Cerebellar cortex (tissue), 1 donor: ENCODE measurements around the gene DNM3.

Experiments used
- DNase-seq: peaks from one replicate; pipeline ENCODE4 v3.0.0-alpha.2; 2015; ENCODE audit warnings: low spot score

DNM3 gene

DNA sequence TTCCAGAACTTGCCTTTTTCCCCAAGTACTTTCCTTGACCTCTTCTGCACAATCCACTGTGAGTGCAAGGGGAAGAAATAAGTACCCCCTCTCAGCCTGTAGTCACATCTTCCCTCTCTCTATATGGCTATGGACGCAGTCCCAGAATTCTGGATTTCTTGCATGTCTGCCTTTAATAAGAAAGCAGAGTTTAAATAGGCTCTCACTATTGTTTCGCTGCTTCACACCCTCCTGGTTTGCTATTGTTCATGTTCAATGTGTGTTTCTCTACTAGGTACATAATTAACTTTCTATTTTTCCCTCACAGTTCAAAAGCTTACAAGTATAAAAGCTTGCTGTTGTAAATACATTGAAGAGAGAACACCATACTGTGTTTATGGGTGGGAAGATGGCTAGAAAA lies 397.7 kb downstream of the DNM3 start:
- no peak for DNase-seq

DNA sequence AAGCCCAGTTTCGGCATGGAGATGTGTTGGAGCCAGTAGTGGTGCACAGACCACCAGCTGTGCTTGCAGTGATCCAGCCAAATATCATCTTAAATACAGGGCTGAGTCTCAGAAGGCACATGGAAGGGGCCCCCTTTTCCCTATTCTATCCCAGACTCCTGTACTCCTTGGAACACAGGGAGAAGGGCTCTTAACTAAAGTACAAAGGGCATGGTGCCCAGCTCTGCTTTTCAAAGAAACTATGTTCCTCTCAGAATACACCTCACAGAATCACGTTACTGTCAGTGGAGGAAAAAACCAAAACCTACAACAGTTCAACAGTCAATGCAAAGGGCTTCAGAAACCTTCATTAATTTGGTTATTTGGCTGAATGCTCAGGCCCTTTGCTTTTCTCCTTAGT lies 398.6 kb downstream of the DNM3 start:
- DNase-seq, result peak; percentile 35

DNA sequence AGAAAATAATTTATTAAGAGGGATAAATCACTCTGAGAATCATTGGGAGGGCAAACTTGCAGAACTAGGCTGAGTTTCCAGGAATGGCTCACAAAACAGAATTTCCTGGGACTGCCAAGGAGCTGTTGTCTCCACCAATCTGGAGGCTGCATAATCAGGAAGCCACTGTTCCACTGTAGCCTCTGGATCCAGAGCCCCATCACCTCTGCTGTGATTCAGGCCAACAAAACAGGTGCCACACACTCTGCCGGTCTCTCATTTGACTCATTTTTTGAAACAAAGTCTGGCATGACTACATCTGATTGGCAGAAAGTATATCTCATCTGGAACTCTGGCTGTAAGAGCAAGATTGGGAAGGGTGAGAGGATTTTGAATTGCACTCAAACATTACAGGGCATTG lies 400.2 kb downstream of the DNM3 start:
- no peak for DNase-seq

DNA sequence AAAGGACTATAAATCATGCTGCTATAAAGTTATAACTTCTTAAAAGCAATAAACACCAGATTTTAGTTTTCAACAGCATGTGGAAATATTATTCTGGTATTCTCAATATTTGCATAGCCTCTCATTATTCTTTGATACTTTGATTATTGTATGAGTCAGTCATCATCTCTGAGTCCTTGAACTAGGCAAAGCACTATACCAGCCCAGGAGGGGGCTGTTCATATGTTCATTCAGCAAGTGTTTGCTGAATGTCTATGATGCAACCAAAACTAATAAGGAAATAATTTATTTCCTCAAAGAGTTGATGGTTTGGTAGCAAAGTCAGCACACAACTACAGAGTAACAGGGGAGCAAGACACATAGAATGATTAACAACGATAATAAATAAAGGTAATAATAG lies 403.6 kb downstream of the DNM3 start:
- DNase-seq, result no peak

DNA sequence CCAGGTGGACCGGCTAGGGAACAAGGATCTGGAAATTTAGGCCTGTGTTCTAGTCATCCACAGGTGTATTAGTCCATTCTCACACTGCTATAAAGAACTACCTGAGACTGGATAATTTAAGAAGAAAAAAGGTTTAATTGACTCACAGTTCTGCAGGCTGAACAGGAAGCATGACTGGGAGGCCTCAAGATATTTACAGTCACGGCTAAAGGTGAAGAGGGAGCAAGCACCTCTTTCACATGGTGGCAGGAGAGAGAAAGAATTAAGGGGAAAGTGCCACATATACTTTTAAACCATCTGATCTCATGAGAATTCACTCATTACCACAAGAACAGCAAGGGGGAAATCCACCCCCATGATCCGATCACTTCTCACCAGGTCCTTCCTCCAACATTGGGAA lies 404.5 kb downstream of the DNM3 start:
- DNase-seq, result no peak

DNA sequence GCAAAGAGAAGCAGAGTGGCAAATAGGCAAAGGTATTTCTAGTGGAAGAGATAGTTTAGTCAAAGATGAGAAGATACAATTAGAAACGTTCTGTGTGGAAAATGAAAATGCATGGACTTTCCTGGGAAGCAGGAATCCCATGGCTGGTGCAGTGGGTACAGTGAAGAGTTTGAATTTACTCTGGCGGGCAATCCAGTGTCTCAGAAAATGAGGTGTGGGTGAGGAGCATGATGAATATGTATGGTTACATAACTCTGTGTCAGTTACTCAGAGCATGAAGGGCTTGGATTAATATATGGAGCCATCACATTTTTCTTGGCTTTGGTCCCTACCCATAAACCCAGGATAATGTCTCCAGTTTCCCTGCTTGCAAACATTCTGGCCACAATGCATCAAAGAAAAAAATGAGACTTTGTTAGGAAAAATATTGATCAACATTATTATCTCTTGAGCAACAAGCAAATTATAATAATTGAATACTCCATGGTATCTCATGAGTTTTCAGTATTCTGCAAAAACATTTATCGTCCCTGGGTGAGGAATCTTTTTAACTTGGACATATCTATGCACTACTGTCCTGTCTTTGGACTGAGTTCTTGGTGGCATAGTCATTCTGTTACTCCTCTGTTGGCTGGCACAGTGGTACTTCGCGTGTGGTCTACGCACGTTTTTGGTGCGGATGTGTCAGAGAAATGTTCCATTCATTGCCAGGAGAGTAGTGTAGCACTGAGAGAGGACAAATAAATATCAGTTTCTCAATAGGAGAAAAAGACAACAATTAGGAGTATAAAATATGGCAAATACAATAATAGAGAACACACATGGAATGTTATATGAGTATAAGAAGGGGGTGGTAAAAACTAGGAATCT lies 405.5 kb downstream of the DNM3 start:
- no peak for DNase-seq

DNA sequence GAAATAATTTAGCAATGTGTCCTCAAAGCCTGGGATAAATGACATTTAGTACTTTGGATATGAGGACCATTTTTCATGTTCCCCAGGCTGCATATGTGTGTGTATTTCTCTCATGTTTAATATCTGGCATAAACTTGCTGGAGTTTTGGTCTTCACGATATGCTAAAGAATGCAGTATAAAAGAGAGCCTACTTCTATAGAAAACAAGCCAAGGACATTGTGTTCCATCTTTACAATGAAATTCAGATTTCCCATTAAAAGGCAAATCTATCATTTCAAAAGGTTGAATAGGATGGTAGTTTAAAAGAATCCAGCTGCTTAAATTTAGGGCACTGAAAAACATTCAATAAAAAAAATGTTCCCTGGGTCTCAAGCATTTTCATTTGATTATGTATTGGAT lies 410.2 kb downstream of the DNM3 start:
- no peak for DNase-seq

DNA sequence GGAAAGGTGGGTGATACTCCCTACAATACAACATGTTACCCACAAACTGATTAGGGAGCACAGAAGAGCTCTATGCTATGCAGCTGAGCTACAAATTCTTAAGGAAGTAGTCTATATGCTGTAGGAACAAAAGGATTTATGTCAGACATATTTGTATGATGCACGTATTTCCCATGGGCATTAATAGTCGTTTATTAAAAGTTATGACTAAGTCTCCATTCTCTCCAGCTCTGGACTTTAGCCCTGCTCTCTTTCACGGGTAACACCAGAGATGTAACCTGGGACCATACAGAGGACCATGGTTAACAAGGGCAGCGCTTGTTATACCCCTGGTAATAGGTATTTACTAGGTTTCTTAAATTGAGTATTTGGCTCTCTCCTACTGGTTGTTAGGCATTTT lies 411.0 kb downstream of the DNM3 start:
- DNase-seq, result no peak

DNA sequence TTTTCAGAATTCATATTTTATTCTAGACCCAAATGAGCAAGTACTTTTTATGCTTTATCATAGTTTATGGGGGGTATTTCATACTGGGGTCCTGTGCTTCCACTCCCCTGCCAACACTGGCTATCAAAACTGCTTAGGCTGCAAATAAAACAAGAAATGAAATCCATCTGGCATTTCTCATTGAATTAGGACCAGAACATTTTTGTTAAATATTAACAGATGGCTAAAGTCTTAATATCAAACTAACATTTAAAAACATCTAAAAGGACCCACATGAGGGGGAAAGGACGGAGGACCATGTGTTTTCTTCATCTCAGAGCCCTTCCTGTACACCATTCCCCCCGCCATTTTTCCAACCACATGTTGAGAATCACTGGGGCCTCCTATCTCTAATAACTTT lies 411.7 kb downstream of the DNM3 start:
- no peak for DNase-seq

DNA sequence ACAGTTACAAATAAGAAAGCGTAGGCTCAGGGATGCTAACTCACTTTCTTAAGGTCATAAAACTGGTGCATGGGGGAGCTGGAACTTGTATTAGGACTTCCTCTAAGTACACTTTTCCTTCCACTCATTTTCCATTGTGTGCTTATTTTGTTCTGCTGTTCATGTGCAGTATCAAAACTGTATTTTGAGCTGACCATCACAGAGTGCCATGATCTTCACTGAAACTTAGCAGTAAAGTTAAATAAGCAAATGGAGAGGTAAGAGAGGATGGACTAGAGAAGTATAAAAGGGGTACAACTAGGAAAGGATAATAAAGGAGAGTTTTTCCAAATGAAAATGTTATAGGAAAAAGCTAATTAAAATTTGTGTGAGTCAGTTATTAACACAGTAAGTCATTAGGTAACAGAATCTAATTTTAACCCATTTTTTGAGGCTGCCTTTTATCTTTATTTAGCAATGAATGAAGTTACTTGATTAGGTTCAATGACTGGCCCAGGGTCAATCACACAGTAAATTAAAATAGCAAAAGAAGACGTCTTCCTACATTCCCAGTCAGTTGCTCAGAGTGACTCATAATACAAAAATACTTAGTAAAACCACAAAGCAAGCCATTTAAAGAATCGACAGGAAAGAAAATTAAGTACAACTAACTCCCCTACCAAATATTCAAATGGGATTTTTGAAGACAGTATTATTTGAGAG lies 413.4 kb downstream of the DNM3 start:
- DNase-seq, result no peak

DNA sequence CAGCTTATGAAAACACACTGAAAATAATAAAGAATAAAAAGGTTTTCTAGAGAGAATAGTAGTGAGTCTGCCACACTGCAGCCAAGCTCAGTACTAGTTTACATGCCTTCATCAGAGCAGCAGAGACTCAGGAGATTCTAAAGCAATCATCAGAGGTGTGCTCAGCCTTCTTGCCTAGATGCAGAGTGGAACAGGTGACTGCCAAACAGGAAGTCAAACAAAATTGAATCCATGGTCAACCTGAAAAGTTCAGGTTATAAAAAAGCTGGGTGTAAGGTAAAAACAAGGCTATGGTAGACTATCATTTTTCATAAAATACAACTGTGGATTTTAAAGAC lies 413.9 kb downstream of the DNM3 start:
- DNase-seq, result peak; percentile 27

DNA sequence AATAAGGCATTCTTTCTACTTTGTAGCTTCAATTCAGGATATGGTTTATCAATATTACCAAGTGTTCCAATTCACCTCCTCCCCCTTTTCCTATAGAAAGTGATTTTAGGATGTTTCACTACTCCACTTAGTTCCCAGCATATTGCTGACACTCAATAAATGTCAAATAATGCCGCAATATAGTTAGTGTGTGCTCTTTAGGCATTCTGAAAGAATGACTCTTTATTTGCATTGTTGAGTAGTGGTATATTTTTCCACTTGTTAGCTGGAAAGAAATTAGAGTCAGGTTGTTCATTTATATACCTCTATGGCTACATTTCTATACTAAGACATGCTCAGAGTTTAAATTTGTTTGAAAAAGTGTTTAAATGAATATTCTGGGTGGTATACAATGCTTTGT lies 424.6 kb downstream of the DNM3 start:
- DNase-seq, result no peak

DNA sequence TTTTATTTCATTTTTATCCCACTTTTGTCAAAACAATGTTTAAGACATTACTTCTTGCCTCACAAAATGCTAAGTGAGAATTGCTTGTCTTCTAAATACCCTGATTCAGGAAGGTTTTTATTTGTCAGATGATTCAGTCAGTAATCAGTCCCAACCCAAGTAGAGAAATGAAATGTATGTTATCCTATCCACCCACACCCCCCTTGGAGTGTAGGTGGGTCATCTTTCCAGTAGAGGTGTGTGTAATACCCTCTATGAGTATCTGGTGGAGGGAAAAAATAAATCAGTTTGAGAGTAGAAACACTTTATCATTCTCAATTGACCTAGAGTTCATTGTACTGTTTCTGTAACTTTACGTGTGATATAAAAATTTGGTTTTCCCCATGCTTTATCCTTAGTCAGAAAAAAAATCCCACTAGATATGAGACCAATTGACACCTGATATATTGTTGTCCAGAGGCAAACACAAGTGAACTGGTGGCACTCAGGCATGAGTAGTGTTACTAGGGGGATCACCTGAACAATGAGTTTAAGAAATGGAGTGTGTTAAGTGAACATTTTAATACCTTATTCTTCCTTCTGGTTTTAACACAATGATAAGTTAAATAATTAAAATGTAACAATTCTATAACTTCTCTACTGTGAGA lies 425.4 kb downstream of the DNM3 start:
- no peak for DNase-seq

DNA sequence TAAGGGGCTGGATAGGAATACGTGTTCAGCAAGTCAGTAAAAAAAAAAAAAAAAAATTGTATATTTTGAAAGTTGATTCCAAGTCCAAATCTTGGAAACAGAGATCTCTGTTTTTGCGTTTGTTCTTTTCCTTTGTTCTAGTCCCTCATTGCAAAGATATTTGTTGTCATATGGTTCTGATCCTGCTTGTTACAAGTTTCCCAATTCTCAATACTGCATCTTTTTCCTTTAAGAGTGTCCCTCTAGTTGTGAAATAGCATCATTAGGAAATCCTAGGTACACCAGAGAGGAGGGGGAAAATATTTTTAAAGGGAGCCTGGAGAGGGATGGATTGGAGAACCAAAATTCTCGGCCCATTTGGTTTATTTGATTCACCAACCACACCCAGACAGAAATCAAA lies 426.9 kb downstream of the DNM3 start:
- no peak for DNase-seq

DNA sequence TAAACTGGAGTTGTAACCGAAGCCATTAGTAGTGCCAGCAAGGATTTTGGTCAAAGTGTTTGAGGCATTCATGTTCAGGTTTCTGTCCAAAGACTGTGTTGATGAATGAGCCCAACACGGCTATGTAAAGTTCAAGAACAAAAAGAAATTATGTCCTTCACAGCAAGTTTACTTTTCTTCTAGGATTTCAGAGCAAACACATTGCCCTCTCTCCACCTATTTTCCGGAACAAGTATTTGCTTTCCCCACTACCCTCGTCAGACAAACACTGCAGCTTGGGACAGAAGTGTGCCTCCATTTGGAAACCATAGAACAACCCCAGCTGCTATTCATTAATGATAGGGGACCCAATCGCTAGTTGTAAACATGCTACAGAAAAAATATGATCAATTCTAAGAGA lies 427.8 kb downstream of the DNM3 start:
- no peak for DNase-seq

DNA sequence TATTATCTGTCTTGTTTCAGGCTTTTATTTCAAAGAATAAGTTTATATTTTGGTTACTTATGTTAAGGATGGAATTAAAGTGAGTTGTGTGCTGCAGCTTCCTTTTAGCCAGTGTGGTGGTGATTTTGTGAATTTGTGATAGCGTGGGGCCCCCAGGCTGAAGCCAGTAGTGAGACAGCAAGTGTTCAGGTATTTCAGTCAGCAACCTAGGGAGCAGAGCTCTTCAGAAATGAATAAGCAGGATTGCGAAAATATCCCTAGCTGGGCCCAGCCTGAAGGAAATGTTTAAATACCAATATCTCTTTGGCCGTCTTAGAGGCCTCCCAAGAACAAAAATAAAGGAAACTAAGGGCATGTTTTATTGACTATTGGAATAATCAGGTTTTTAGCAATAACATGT lies 428.3 kb downstream of the DNM3 start:
- no peak for DNase-seq

DNA sequence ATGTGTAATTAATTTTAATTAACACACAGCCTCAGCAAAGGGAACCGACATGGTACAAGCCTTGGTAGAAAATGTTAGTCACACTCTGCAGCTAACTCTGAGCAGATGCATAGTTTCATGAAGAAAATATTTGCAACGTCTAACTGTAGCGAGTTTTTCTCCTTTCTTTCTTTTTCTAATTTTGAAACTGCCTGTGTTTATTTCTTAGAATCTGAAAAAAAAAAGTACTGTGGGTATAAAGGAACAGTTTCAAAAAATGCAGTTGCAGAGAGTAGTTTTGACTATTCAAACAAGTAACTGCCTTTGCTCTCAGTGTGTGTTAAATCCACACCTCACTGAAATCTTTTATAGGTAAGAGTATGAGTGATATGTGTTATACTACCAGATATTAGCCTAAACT lies 429.3 kb downstream of the DNM3 start:
- no peak for DNase-seq

DNA sequence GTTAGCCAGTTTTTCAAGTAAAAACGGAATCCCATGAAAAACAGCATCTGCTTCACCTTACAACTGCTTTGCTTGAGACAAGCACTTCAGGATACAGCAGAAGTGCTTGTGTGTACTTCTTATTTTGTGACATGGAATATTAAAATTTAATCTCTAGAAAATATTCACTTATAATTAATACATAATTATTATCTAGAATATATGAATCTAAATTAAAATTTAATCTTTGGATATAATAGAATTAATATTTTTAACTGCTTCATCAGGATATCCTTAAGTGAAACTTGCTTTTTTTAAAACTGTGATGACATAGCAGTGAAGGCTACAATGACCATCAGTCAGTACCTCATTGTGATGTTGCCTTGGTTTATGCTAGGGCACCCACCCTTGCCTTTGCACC lies 430.8 kb downstream of the DNM3 start:
- DNase-seq, result no peak

DNA sequence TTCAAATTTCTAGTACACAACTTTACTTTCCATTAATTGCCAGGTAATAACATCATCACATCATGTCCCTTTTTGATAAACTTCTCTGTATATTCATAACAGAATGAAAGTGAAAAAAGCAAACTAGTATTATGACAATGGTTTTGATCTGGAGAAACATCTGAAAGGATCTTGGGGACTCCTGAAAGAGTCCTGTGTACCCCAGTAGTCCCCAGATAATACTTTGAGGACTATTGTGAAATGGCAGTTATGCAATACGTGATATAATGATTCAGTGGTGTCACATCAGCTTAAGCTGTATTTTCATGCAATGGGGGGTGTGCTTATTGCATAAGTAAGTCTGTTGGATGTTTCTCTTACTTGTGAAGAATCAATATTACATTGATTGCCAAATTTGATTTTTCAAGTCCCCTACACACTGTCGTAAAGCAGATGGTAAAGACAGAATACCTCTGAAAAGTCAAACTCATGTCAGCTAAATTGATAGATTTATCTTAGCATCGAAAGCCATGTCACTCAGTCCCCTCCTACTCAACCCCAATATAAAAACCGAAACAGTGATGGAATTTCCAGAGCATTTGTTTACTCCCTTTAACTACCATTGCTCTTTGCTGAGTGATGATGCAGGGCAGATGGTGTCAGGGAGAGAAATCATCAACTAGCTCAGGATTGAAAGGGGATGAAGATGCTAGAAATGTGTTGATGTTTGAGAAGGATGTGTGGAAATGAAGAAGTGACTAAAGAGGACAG lies 432.5 kb downstream of the DNM3 start:
- DNase-seq, result no peak

DNA sequence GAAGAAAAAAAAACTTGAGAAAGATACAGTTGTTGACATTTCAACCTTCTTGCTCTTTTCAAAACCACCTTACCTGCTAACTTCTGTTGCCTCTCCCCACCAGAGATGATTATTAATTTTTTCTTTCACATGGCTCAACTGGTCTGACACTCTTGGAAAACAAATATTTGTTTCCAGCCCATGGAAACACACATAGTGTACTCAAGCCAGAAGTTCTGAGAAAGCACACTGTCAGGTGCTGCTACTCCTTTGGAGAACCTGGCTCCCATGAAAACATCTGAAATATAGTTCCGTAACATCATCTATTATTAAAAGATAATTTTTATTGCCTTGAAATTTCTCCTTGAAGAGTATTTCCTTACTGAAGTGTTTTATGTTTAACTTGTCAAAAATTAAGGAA lies 434.2 kb downstream of the DNM3 start:
- no peak for DNase-seq

DNA sequence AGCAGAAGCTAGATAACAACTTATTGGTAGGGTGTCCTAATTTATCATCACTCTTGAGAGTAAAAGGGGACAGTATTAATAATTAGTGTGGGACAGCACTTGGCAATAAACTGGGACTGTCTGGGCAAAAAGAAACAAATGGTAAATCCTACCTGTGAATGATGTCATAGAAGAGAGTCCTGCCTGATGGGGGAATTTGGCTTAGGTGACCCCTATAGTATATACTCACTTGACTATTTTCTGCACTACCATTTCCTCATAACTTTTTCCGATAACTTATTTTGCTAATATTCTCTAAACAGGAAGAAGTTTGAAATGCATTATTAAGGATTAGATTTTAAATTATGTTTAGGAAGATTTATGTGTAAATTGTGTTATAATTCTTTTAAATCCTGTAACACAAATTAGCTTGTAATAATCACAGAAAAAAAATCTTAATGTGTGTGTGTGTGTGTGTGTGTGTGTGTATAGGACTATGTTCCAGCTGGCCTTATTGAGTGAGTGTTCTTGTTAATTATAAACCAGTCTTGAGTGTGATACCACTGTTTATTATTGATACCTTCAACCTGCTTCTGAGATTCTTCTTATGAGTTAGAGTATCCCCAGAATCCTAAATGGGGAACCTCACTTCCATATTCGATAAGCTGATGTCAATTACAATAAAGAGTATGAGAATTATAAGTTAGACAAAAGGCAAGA lies 435.0 kb downstream of the DNM3 start:
- DNase-seq, result no peak

DNA sequence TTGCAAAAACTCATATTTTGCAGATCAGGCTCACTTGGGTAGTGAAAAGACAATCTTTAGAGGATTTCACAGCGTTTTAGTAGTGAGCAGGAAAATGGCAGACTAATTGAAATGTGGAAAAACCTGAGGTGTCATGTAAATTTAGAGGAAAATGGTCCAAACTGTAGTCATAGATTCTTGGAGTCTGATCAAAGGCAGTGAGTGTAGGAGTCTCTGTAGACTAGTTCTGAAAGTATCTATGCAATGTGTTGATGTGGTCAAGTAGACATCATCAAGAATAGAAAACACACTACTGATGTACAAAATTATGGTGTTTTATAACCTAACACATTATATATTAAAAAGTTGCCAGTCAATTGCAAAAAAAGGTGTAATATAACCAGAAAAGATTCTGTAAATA lies 436.0 kb downstream of the DNM3 start:
- DNase-seq, result no peak
